IMR-90 (cell line): ENCODE results near the gene AVP. TPM values are rescaled to one million over a fixed set of nuclear protein-coding genes. Genes with fewer than 3 reads are reported as not detected.

ENCODE experiments used
- ATAC-seq: fragments of 200-7000 bp; cut with Tn5 transposase; 2 replicates; pipeline ENCODE4 v1.9.1; 2020; ENCODE audit warnings: low read depth, mild to moderate bottlenecking, moderate library complexity
- Bru-seq: library from RNA; stranded (reverse); fragments of 400-500 nt; gene quantifications from one replicate; lab custom pipeline; 2021; lab: Mats Ljungman, UMichigan
- BruChase-seq, 2 experiments: library from RNA; stranded (reverse); fragments of 400-500 nt; gene quantifications; one replicate each; lab custom pipeline; 2021; lab: Mats Ljungman, UMichigan
- BruUV-seq: library from RNA; stranded (reverse); fragments of 400-500 nt; replicated peaks from 2 replicates; lab custom pipeline; 2021; lab: Mats Ljungman, UMichigan
- CTCF ChIA-PET: fragments of 300-600 bp; formaldehyde crosslinking; extraction: SDS; loops from one replicate; lab custom pipeline; 2021; ENCODE audit warnings: antibody characterized with exemption; lab: Yijun Ruan, JAX
- POLR2A ChIA-PET: fragments of 300-600 bp; sonication (Branson Sonifier 250); formaldehyde crosslinking; loops from one replicate; lab custom pipeline; 2022; ENCODE audit warnings: antibody characterized with exemption; ENCODE audit not compliant: unreplicated experiment; lab: Charles Lee
- DNase-seq: peaks from one replicate; pipeline ENCODE4 v3.0.0; 2013
- H2AFZ ChIP-seq: replicated peaks from 2 replicates; pipeline ENCODE3; 2013; ENCODE audit warnings: low read length, mild to moderate bottlenecking; ENCODE audit not compliant: poor library complexity
- H2AK5ac ChIP-seq: 2 replicates; pipeline ENCODE4 v1.6.1; 2013; ENCODE audit warnings: low read depth, low read length, inconsistent platforms
- H2AK9ac ChIP-seq: replicated peaks from 2 replicates; pipeline ENCODE3; 2013; ENCODE audit warnings: mild to moderate bottlenecking, low read depth, low read length, moderate library complexity; ENCODE audit not compliant: poor library complexity
- H2BK120ac ChIP-seq: 2 replicates; pipeline ENCODE4 v1.6.1; 2013; ENCODE audit warnings: low read depth, low read length, inconsistent platforms
- H2BK15ac ChIP-seq: 3 replicates; pipeline ENCODE4 v1.6.1; 2013; ENCODE audit warnings: low read depth, low read length, inconsistent platforms
- H2BK20ac ChIP-seq: 2 replicates; pipeline ENCODE4 v1.6.1; 2013; ENCODE audit warnings: low read depth, mild to moderate bottlenecking, inconsistent platforms, low read length, moderate library complexity
- H2BK5ac ChIP-seq: 2 replicates; pipeline ENCODE4 v1.6.1; 2013; ENCODE audit warnings: mild to moderate bottlenecking, low read depth, low read length, inconsistent platforms; ENCODE audit not compliant: poor library complexity, severe bottlenecking
- H3K14ac ChIP-seq: replicated peaks from 2 replicates; pipeline ENCODE4 v1.6.1; 2013; ENCODE audit warnings: low read depth, low read length, inconsistent platforms
- H3K18ac ChIP-seq: 2 replicates; pipeline ENCODE4 v1.6.1; 2013; ENCODE audit warnings: low read depth, low read length, control low read depth
- H3K23ac ChIP-seq: 2 replicates; pipeline ENCODE4 v1.6.1; 2013; ENCODE audit warnings: low read depth, low read length, inconsistent platforms
- H3K27ac ChIP-seq: 2 replicates; pipeline ENCODE4 v1.5.1; 2013; ENCODE audit warnings: mild to moderate bottlenecking, control low read depth, low read length; ENCODE audit not compliant: insufficient read depth
- H3K27me3 ChIP-seq: 2 replicates; pipeline ENCODE4 v1.6.1; 2013; ENCODE audit warnings: low read length; ENCODE audit not compliant: control insufficient read depth, insufficient read depth
- H3K36me3 ChIP-seq: 2 replicates; pipeline ENCODE4 v1.6.1; 2013; ENCODE audit warnings: low read length, mixed read lengths; ENCODE audit not compliant: control insufficient read depth, insufficient read depth
- H3K4ac ChIP-seq: 2 replicates; pipeline ENCODE4 v1.6.1; 2013; ENCODE audit warnings: low read depth, low read length, inconsistent platforms
- H3K4me1 ChIP-seq: 2 replicates; pipeline ENCODE4 v1.6.1; 2013; ENCODE audit warnings: low read length, mixed read lengths; ENCODE audit not compliant: control insufficient read depth, insufficient read depth
- H3K4me2 ChIP-seq: 2 replicates; pipeline ENCODE4 v1.6.1; 2013; ENCODE audit warnings: low read depth, mild to moderate bottlenecking, control low read depth, low read length, moderate library complexity
- H3K4me3 ChIP-seq: 2 replicates; pipeline ENCODE4 v1.5.1; 2013; ENCODE audit warnings: low read depth, mild to moderate bottlenecking, control low read depth, low read length, moderate library complexity; ENCODE audit not compliant: insufficient read depth
- H3K56ac ChIP-seq: 2 replicates; pipeline ENCODE4 v1.6.1; 2013; ENCODE audit warnings: low read length, inconsistent platforms; ENCODE audit not compliant: insufficient read depth; ENCODE audit errors: extremely low read depth
- H3K79me1 ChIP-seq, 2 experiments: 2 replicates each; pipeline ENCODE4 v1.6.1; 2013; ENCODE audit warnings: low read length in 2 of 2, inconsistent platforms in 1 of 2, low read depth in 1 of 2
- H3K9ac ChIP-seq: 2 replicates; pipeline ENCODE4 v1.6.1; 2013; ENCODE audit warnings: low read depth, low read length, control low read depth
- H3K9me1 ChIP-seq: 2 replicates; pipeline ENCODE4 v1.6.1; 2013; ENCODE audit warnings: low read length, inconsistent platforms; ENCODE audit not compliant: insufficient read depth
- H3K9me3 ChIP-seq: 2 replicates; pipeline ENCODE4 v1.6.1; 2013; ENCODE audit warnings: low read length; ENCODE audit not compliant: control insufficient read depth, insufficient read depth
- H4K20me1 ChIP-seq: 2 replicates; pipeline ENCODE4 v1.6.1; 2013; ENCODE audit warnings: low read length, inconsistent platforms; ENCODE audit not compliant: insufficient read depth
- H4K5ac ChIP-seq: 2 replicates; pipeline ENCODE4 v1.6.1; 2013; ENCODE audit warnings: mild to moderate bottlenecking, low read depth, low read length, control low read depth
- H4K8ac ChIP-seq, 2 experiments: 2 replicates each; pipeline ENCODE4 v1.6.1; 2013; ENCODE audit warnings: low read depth in 2 of 2, low read length in 2 of 2, control low read depth in 1 of 2, inconsistent platforms in 1 of 2
- H4K91ac ChIP-seq: 2 replicates; pipeline ENCODE4 v1.6.1; 2013; ENCODE audit warnings: low read depth, low read length, inconsistent platforms; ENCODE audit not compliant: insufficient read depth
- BHLHE40 ChIP-seq: fragments of 150-350 bp; IDR thresholded peaks from 2 replicates; pipeline ENCODE4 v1.6.1; 2016; ENCODE audit warnings: mild to moderate bottlenecking, low read depth, low read length
- CEBPB ChIP-seq: IDR thresholded peaks from 2 replicates; pipeline ENCODE4 v1.6.1; 2012; ENCODE audit warnings: low read depth, low read length, improper control_type of control experiment
- CHD1 ChIP-seq: IDR thresholded peaks from 2 replicates; pipeline ENCODE4 v1.6.1; 2012; ENCODE audit warnings: low read depth, low read length, improper control_type of control experiment
- CTCF ChIP-seq: conservative IDR thresholded peaks from 2 replicates; pipeline ENCODE4 v1.5.1; 2012; ENCODE audit warnings: mild to moderate bottlenecking, low read depth, low read length, improper control_type of control experiment
- FOS ChIP-seq: fragments of 150-350 bp; IDR thresholded peaks from 2 replicates; pipeline ENCODE4 v1.6.1; 2016; ENCODE audit warnings: low read depth, low read length
- MAFK ChIP-seq: IDR thresholded peaks from 2 replicates; pipeline ENCODE4 v1.6.1; 2012; ENCODE audit warnings: low read depth, low read length, improper control_type of control experiment
- MAZ ChIP-seq: IDR thresholded peaks from 2 replicates; pipeline ENCODE4 v1.6.1; 2012; ENCODE audit warnings: low read depth, mild to moderate bottlenecking, low read length, improper control_type of control experiment, moderate library complexity, borderline replicate concordance
- MXI1 ChIP-seq: IDR thresholded peaks from 2 replicates; pipeline ENCODE4 v1.6.1; 2012; ENCODE audit warnings: low read depth, mild to moderate bottlenecking, low read length, moderate library complexity, borderline replicate concordance
- NFE2L2 ChIP-seq: fragments of 150-350 bp; IDR thresholded peaks from 2 replicates; pipeline ENCODE4 v1.6.1; 2016; ENCODE audit warnings: low read depth, mild to moderate bottlenecking, low read length
- POLR2A ChIP-seq: IDR thresholded peaks from 2 replicates; pipeline ENCODE4 v1.6.1; 2012; ENCODE audit warnings: mild to moderate bottlenecking, low read depth, low read length
- RAD21 ChIP-seq: IDR thresholded peaks from 2 replicates; pipeline ENCODE4 v1.6.1; 2012; ENCODE audit warnings: low read length, improper control_type of control experiment
- RCOR1 ChIP-seq: IDR thresholded peaks from 2 replicates; pipeline ENCODE4 v1.6.1; 2012; ENCODE audit warnings: mild to moderate bottlenecking, low read length, improper control_type of control experiment; ENCODE audit not compliant: insufficient replicate concordance
- SMC3 ChIP-seq: fragments of 150-350 bp; IDR thresholded peaks from 2 replicates; pipeline ENCODE4 v1.6.1; 2016; ENCODE audit warnings: low read depth, mild to moderate bottlenecking, antibody characterized with exemption, low read length, moderate library complexity
- USF2 ChIP-seq: fragments of 150-350 bp; IDR thresholded peaks from 2 replicates; pipeline ENCODE4 v1.6.1; 2017; ENCODE audit warnings: mild to moderate bottlenecking, antibody characterized with exemption, low read length, low read depth
- WGBS, 2 experiments: methylation state at CpG; one replicate each; pipeline versions ENCODE4 v1.1.5 to v1.1.7; 2013; ENCODE audit warnings: missing lambda C conversion rate in 2 of 2; ENCODE audit not compliant: insufficient read length in 1 of 2; ENCODE audit errors: extremely low coverage in 2 of 2; 5-methylcytosine and 5-hydroxymethylcytosine counted together
- dilution Hi-C: fragments of 300-500 bp; cut with HindIII; formaldehyde crosslinking; loops from one replicate; pipeline ENCODE4 v1.14.3; 2018; ENCODE audit warnings: low sequenced_read_pairs; ENCODE audit not compliant: unreplicated experiment
- in situ Hi-C: fragments of 300-500 bp; cut with MboI; formaldehyde crosslinking; loops from 3 replicates; pipeline ENCODE4 v1.14.3; 2019; ENCODE audit warnings: low sequenced_read_pairs, inconsistent platforms, mixed read lengths
- intact Hi-C: fragments of 100-400 bp; cut with micrococcal nuclease; formaldehyde crosslinking; loops from 2 replicates; pipeline ENCODE4 v1.10.0; 2022
- long read RNA-seq: library from polyadenylated mRNA; unstranded; transcript quantifications from one replicate; pipeline ENCODE4 v2.0.0, GENCODE V29; 2021; ENCODE audit not compliant: unreplicated experiment
- polyA plus RNA-seq, 3 experiments: library from polyadenylated mRNA; depleted of rRNA; stranded (reverse); fragments of >200 nt; gene quantifications; 2 replicates each; pipeline ENCODE4 v1.2.3, GENCODE V29; 2012; ENCODE audit warnings: low replicate concordance in 1 of 3
- total RNA-seq: library from RNA; depleted of rRNA; stranded (reverse); fragments of >200 nt; gene quantifications from 2 replicates; pipeline ENCODE4 v1.2.3, GENCODE V29; 2012; rRNA removed

Gene AVP
- total RNA-seq (not detected in 2 replicates), polyA plus RNA-seq (2012; rRNA removed) (not detected in 2 replicates), Bru-seq, nascent RNA (not detected), BruChase-seq, experiment 1, labeled RNA remaining after a 6-hour chase (not detected), BruChase-seq, experiment 2, labeled RNA remaining after a 2-hour chase (not detected)
- polyA plus RNA-seq (2012; cell fraction: cytosol; rRNA removed), result not detected in 2 replicates
- polyA plus RNA-seq (2012; cell fraction: nucleus; rRNA removed; ENCODE audit: low replicate concordance), result not detected in 2 replicates
- long read RNA-seq, result 0 reads

GRCh38 chr20:3084283-3084985 is at the start of gene AVP:
Gene AVP (minus strand): TSS chr20:3084724. CDS start chr20:3084674, 50 bp downstream.
- H3K4me1 ChIP-seq, result no peaks in the 10 kb centered on the region; the same call in 1 of the 2 replicates
- H2AK9ac ChIP-seq, result no peak within 1 kb of the TSS
- no peaks in the 10 kb centered on the region for H3K36me3 ChIP-seq
- H2AFZ ChIP-seq, result peak within 1 kb of the TSS; percentile 37
- intact Hi-C loops (no loop called here), in situ Hi-C loops (no loop called here), dilution Hi-C loops (no loop called here)
- no peak within 1 kb of the TSS for H3K4me3 ChIP-seq
- peaks cover 4% of the 10 kb centered on the region; the same call in 1 of the 2 replicates for H3K9me1 ChIP-seq
- no peak within 1 kb of the TSS for H4K91ac ChIP-seq
- no peak within 1 kb of the TSS for H2BK120ac ChIP-seq
- no peak within 1 kb of the TSS for H4K5ac ChIP-seq
- H3K79me1 ChIP-seq, result no peaks in the 10 kb centered on the region
- H3K9ac ChIP-seq, result no peak within 1 kb of the TSS
- ATAC-seq (no peak), DNase-seq (no peak)
- no peak within 1 kb of the TSS for H2AK5ac ChIP-seq
- H4K8ac ChIP-seq, result no peak within 1 kb of the TSS
- H4K20me1 ChIP-seq, result no peaks in the 10 kb centered on the region
- no peak within 1 kb of the TSS for H3K27ac ChIP-seq
- H3K18ac ChIP-seq, result no peak within 1 kb of the TSS
- no peak within 1 kb of the TSS for H3K23ac ChIP-seq
- no peak within 1 kb of the TSS for H3K56ac ChIP-seq
- CTCF ChIA-PET, result no interaction called here
- POLR2A ChIA-PET, result no interaction called here
- H3K9me3 ChIP-seq, result no peaks in the 10 kb centered on the region; the same call in 1 of the 2 replicates
- H3K14ac ChIP-seq, result no peak within 1 kb of the TSS
- peaks cover 48% of the 10 kb centered on the region for H3K27me3 ChIP-seq
- WGBS, 2 experiments, result 92% methylated on average over 4 of the region's 28 CpGs; no CpG with 5 or more reads in 1 of the 2 experiments
- no peak within 1 kb of the TSS for H2BK5ac ChIP-seq
- no peak within 1 kb of the TSS for H2BK20ac ChIP-seq
- H2BK15ac ChIP-seq, result no peak within 1 kb of the TSS
- no TSS peak for BruUV-seq
- no peak within 1 kb of the TSS for H3K4me2 ChIP-seq
- H3K4ac ChIP-seq, result no peak within 1 kb of the TSS
- TF ChIP-seq FOS (no peak), RAD21 (no peak), RCOR1 (no peak), USF2 (no peak), SMC3 (no peak), BHLHE40 (no peak), NFE2L2 (no peak), POLR2A (no peak), MAZ (no peak), CHD1 (no peak), CEBPB (no peak), MXI1 (no peak), MAFK (no peak), CTCF (no peak)
